Erythroblast (primary cell): ENCODE results near the gene C6.

Experiments used
- GATA1 ChIP-seq: IDR thresholded peaks from 2 replicates; pipeline ENCODE4 v1.6.1; 2011; ENCODE audit warnings: low read depth, mild to moderate bottlenecking, control low read depth, low read length, moderate library complexity
- POLR2A ChIP-seq: IDR thresholded peaks from 2 replicates; pipeline ENCODE4 v1.6.1; 2011; ENCODE audit warnings: mild to moderate bottlenecking, low read length

DNA sequence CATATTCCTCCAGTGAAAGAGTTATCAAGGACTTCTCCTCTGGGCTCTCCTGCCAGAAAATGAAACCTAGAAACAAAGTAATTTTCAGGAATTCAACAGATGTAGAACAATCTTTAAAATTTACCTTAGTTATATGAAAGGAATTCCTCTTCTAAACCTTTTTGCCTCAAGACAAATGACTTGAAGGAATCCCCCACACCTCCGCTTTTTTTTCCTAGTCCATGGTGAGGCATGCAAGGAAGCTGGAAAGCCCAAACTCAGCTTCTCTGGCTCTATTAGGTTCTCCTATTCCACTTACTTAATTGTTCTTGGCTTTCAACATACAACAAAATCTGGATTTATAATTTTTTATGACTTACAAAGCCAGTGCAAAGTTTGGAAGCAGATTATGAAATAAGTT is 27.2 kb downstream of the C6 start:
- TF ChIP-seq POLR2A (no peak), GATA1 (no peak)
